Panc1 (cell line): Measurements from ENCODE around the gene TOR1B. TPM values are rescaled to one million over a fixed set of nuclear protein-coding genes. Genes with fewer than 3 reads are reported as not detected.

Experiments
- ATAC-seq: fragments of 200-7000 bp; cut with Tn5 transposase; 2 replicates; pipeline ENCODE4 v1.9.1; 2020; ENCODE audit warnings: mild to moderate bottlenecking, moderate library complexity
- BruUV-seq: library from RNA; stranded (reverse); fragments of 400-500 nt; replicated peaks from 2 replicates; lab custom pipeline; 2021; lab: Mats Ljungman, UMichigan
- CTCF ChIA-PET: fragments of 300-600 bp; sonication (Branson Sonifier 250); formaldehyde crosslinking; loops from one replicate; lab custom pipeline; 2022; ENCODE audit warnings: antibody characterized with exemption; lab: Charles Lee
- POLR2A ChIA-PET: fragments of 300-600 bp; sonication (Branson Sonifier 250); formaldehyde crosslinking; loops from one replicate; lab custom pipeline; 2022; ENCODE audit warnings: antibody characterized with exemption; lab: Charles Lee
- DNase-seq: peaks from one replicate; pipeline ENCODE4 v3.0.0-alpha.2; 2010; ENCODE audit warnings: low read depth, low spot score
- H3K27ac ChIP-seq: 2 replicates; pipeline ENCODE4 v1.5.1; 2011; ENCODE audit warnings: mild to moderate bottlenecking, low read length, inconsistent platforms
- H3K27me3 ChIP-seq: fragments of 200-500 bp; sonication (Bioruptor generic); 2 replicates; pipeline ENCODE4 v1.6.0; 2014; ENCODE audit warnings: low read length, inconsistent platforms; ENCODE audit not compliant: control insufficient read depth, insufficient read depth
- H3K36me3 ChIP-seq: fragments of 200-500 bp; sonication (Bioruptor generic); 2 replicates; pipeline ENCODE4 v1.5.1; 2014; ENCODE audit warnings: inconsistent platforms, mild to moderate bottlenecking, low read length, moderate library complexity; ENCODE audit not compliant: control insufficient read depth, insufficient read depth
- H3K4me1 ChIP-seq: 2 replicates; pipeline ENCODE4 v1.5.1; 2011; ENCODE audit warnings: inconsistent platforms, mild to moderate bottlenecking, low read length, moderate library complexity; ENCODE audit not compliant: control insufficient read depth, insufficient read depth
- H3K4me3 ChIP-seq, 2 experiments: 2 replicates each; pipeline ENCODE4 v1.5.1; 2011 to 2012; ENCODE audit warnings: low read depth in 2 of 2, low read length in 2 of 2, mild to moderate bottlenecking in 2 of 2, inconsistent platforms in 1 of 2, moderate library complexity in 1 of 2
- H3K9me3 ChIP-seq: fragments of 200-500 bp; sonication (Bioruptor generic); 2 replicates; pipeline ENCODE4 v1.5.1; 2014; ENCODE audit warnings: low read depth, mild to moderate bottlenecking, inconsistent platforms, low read length, moderate library complexity; ENCODE audit not compliant: control insufficient read depth, insufficient read depth
- CTCF ChIP-seq: fragments of 450-650 bp; IDR thresholded peaks from 2 replicates; pipeline ENCODE4 v1.5.1; 2017; ENCODE audit warnings: mild to moderate bottlenecking
- POLR2AphosphoS5 ChIP-seq: IDR thresholded peaks from 2 replicates; pipeline ENCODE4 v1.6.1; 2012; ENCODE audit warnings: mild to moderate bottlenecking, low read depth, low read length, moderate library complexity
- SIN3A ChIP-seq: IDR thresholded peaks from 2 replicates; pipeline ENCODE4 v1.6.1; 2012; ENCODE audit warnings: low read depth, mild to moderate bottlenecking, low read length, moderate library complexity, borderline replicate concordance; ENCODE audit not compliant: insufficient read depth
- TCF7L2 ChIP-seq: IDR thresholded peaks from 2 replicates; pipeline ENCODE4 v1.6.1; 2011; ENCODE audit warnings: mild to moderate bottlenecking, low read depth, low read length, inconsistent platforms
- in situ Hi-C: cut with HindIII; loops from 2 replicates; pipeline ENCODE4 v1.10.0; 2016; ENCODE audit warnings: low sequenced_read_pairs, low pct_unique_long_range_greater_than_20kb
- intact Hi-C: fragments of 100-400 bp; cut with micrococcal nuclease; formaldehyde crosslinking; loops from one replicate; pipeline ENCODE4 v1.10.0; 2022; ENCODE audit not compliant: unreplicated experiment
- total RNA-seq: library from RNA; stranded (reverse); gene quantifications from one replicate; pipeline ENCODE4 v1.2.1, GENCODE V29; 2021; ENCODE audit not compliant: unreplicated experiment
- TF ChIP-seq, protein P1 (sequence below), 2 experiments: IDR thresholded peaks; 2 replicates each; pipeline ENCODE4 v1.6.1; 2011 to 2012; ENCODE audit warnings: low read depth in 2 of 2, control low read depth in 1 of 2, low read length in 1 of 2, mild to moderate bottlenecking in 1 of 2, moderate library complexity in 1 of 2; ENCODE audit not compliant: insufficient read depth in 1 of 2

TOR1B gene
- total RNA-seq, 1 experiment from 2014 or later = 37.6 TPM

DNA sequence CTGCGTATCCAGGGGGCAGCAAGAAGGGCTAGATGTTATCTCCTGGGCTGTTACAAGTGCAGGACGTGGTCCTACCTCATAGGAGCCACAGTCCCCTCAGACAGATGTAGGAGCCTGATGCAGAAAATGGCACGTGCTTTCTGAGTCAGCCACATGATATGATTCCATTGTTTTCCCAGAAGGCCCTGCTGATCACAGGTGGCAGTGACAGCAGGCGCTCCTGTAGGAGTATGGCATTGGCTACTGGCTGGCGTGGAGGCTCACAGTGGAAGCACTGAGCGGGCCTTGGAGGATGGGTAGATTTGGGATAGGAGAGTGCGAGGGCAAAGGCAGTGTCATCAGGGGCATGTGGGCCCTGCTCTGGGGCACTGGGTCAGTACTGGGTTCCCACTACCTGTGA lies 54.2 kb downstream of the TOR1B start:
- in situ Hi-C loops = no loop called here
- ATAC-seq (no peak), DNase-seq (no peak)
- CTCF ChIA-PET = no interaction called here
- no peaks in the 10 kb centered on the region for H3K36me3 ChIP-seq
- H3K4me1 ChIP-seq = no peaks in the 10 kb centered on the region
- no peak overlapping the region for H3K4me3 ChIP-seq
- H3K27ac ChIP-seq = no peak overlapping the region
- TF ChIP-seq TCF7L2 = no peak
- TF ChIP-seq CTCF = no peak
- TF ChIP-seq POLR2AphosphoS5 = no peak
- TF ChIP-seq, protein P1, sequence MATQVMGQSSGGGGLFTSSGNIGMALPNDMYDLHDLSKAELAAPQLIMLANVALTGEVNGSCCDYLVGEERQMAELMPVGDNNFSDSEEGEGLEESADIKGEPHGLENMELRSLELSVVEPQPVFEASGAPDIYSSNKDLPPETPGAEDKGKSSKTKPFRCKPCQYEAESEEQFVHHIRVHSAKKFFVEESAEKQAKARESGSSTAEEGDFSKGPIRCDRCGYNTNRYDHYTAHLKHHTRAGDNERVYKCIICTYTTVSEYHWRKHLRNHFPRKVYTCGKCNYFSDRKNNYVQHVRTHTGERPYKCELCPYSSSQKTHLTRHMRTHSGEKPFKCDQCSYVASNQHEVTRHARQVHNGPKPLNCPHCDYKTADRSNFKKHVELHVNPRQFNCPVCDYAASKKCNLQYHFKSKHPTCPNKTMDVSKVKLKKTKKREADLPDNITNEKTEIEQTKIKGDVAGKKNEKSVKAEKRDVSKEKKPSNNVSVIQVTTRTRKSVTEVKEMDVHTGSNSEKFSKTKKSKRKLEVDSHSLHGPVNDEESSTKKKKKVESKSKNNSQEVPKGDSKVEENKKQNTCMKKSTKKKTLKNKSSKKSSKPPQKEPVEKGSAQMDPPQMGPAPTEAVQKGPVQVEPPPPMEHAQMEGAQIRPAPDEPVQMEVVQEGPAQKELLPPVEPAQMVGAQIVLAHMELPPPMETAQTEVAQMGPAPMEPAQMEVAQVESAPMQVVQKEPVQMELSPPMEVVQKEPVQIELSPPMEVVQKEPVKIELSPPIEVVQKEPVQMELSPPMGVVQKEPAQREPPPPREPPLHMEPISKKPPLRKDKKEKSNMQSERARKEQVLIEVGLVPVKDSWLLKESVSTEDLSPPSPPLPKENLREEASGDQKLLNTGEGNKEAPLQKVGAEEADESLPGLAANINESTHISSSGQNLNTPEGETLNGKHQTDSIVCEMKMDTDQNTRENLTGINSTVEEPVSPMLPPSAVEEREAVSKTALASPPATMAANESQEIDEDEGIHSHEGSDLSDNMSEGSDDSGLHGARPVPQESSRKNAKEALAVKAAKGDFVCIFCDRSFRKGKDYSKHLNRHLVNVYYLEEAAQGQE (IDR thresholded peaks at IDR 0.05; ENCODE audit: insufficient read depth in 1 of 2, low read depth in 2 of 2, low read length in 1 of 2) = no peak
- no peak for TF ChIP-seq SIN3A
- H3K27me3 ChIP-seq = no peaks in the 10 kb centered on the region
- H3K9me3 ChIP-seq = no peaks in the 10 kb centered on the region
- intact Hi-C loops = no loop called here
- BruUV-seq = no TSS peak
- POLR2A ChIA-PET = no interaction called here

DNA sequence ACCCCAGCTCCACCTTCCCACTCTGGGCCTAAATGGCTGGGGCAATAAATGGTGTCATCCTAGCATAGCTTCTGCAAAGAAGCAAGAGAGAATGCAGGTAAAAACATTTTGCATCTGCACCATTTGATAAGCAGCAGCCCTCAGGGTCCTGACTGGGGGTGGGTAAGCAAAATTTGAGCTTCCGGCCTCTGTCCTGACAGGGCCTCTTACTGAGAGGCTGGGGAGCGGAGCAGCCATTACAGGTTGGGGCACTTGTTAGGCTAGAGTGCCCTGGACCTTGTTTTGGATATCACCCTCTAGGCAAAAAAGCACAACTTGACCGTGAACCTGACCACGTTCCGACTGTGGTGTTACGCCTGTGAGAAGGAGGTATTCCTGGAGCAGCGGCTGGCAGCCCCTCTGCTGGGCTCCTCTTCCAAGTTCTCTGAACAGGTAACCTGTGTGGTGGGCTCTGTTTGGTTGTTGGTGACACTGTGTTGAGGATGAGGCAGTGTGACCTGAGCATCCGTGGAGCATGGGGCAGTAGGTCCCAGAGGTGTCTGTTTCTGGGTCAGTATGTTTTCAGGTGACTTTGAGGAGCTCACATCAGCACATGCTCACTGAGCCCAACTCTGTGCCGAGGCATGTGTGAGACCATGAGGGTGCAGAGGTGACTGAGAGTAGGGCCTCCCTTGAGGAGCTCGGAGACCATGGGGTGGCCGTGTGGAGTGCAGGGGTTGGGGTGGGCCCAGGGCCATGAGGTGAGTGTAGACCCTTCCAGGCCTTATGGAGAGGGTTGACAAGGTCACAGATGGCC lies 55.4 kb downstream of the TOR1B start:
- TF ChIP-seq, protein P1 (IDR thresholded peaks at IDR 0.05; ENCODE audit: insufficient read depth in 1 of 2, low read depth in 2 of 2, low read length in 1 of 2) = no peak
- TF ChIP-seq CTCF (no peak), POLR2AphosphoS5 (no peak)
- DNase-seq (no peak), ATAC-seq (no peak)
- Histone ChIP-seq H3K27ac (no peak overlapping the region), H3K4me3 (no peak overlapping the region), H3K27me3 (no peaks in the 10 kb centered on the region), H3K4me1 (no peaks in the 10 kb centered on the region), H3K9me3 (no peaks in the 10 kb centered on the region), H3K36me3 (no peaks in the 10 kb centered on the region)
- POLR2A ChIA-PET = no interaction called here
- in situ Hi-C loops = no loop called here
- CTCF ChIA-PET = no interaction called here
- BruUV-seq = no TSS peak
- intact Hi-C loops = no loop called here
